Osteoblast (primary cell): Measurements from ENCODE around the gene NR2F6. TPM values are rescaled to one million over a fixed set of nuclear protein-coding genes. Genes with fewer than 3 reads are reported as not detected.
A peak's percentile ranks its signal among the peaks of the same experiment; 100 is the strongest.

Experiments
- DNase-seq: peaks from one replicate; pipeline ENCODE4 v3.0.0; 2011; ENCODE audit warnings: low spot score, mixed read lengths; ENCODE audit not compliant: insufficient read length; ENCODE audit errors: missing footprints
- H2AFZ ChIP-seq: 2 replicates; pipeline ENCODE4 v1.6.0; 2011; ENCODE audit warnings: mild to moderate bottlenecking, low read length
- H3K27ac ChIP-seq: 2 replicates; pipeline ENCODE4 v1.5.1; 2011; ENCODE audit warnings: mild to moderate bottlenecking, low read depth, low read length, moderate library complexity
- H3K27me3 ChIP-seq: 2 replicates; pipeline ENCODE4 v1.6.0; 2012; ENCODE audit warnings: mild to moderate bottlenecking, control low read depth, inconsistent platforms, low read length, moderate library complexity; ENCODE audit not compliant: insufficient read depth
- H3K36me3 ChIP-seq: 2 replicates; pipeline ENCODE4 v1.5.1; 2011; ENCODE audit warnings: mild to moderate bottlenecking, low read length, control low read depth, moderate library complexity; ENCODE audit not compliant: insufficient read depth
- H3K4me1 ChIP-seq: 2 replicates; pipeline ENCODE4 v1.5.1; 2011; ENCODE audit warnings: mild to moderate bottlenecking, low read length, control low read depth, moderate library complexity; ENCODE audit not compliant: insufficient read depth
- H3K4me2 ChIP-seq: 2 replicates; pipeline ENCODE4 v1.6.0; 2011; ENCODE audit warnings: mild to moderate bottlenecking, low read length; ENCODE audit not compliant: insufficient read depth
- H3K4me3 ChIP-seq: fragments of 200-600 bp; sonication (generic); 3 replicates; pipeline ENCODE4 v1.5.1; 2012; ENCODE audit warnings: mild to moderate bottlenecking, low read length, inconsistent platforms; ENCODE audit not compliant: insufficient read depth
- H3K79me2 ChIP-seq: 2 replicates; pipeline ENCODE4 v1.6.0; 2012; ENCODE audit warnings: mild to moderate bottlenecking, low read length, control low read depth, inconsistent platforms; ENCODE audit not compliant: insufficient read depth
- H3K9me3 ChIP-seq: 2 replicates; pipeline ENCODE4 v1.5.1; 2011; ENCODE audit warnings: low read depth, low read length, control low read depth
- H4K20me1 ChIP-seq: 2 replicates; pipeline ENCODE4 v1.6.0; 2012; ENCODE audit warnings: mild to moderate bottlenecking, low read length, control low read depth; ENCODE audit not compliant: insufficient read depth
- total RNA-seq: library from RNA; depleted of rRNA; stranded (reverse); fragments of >200 nt; gene quantifications from 2 replicates; pipeline ENCODE4 v1.2.3, GENCODE V29; 2012
- TF ChIP-seq, protein P1 (sequence below): IDR thresholded peaks from 2 replicates; pipeline ENCODE4 v1.5.1; 2011; ENCODE audit warnings: mild to moderate bottlenecking, low read depth, low read length, moderate library complexity; ENCODE audit errors: extremely low read depth

The NR2F6 gene
- total RNA-seq, 1 donor, result 32.2 TPM

DNA sequence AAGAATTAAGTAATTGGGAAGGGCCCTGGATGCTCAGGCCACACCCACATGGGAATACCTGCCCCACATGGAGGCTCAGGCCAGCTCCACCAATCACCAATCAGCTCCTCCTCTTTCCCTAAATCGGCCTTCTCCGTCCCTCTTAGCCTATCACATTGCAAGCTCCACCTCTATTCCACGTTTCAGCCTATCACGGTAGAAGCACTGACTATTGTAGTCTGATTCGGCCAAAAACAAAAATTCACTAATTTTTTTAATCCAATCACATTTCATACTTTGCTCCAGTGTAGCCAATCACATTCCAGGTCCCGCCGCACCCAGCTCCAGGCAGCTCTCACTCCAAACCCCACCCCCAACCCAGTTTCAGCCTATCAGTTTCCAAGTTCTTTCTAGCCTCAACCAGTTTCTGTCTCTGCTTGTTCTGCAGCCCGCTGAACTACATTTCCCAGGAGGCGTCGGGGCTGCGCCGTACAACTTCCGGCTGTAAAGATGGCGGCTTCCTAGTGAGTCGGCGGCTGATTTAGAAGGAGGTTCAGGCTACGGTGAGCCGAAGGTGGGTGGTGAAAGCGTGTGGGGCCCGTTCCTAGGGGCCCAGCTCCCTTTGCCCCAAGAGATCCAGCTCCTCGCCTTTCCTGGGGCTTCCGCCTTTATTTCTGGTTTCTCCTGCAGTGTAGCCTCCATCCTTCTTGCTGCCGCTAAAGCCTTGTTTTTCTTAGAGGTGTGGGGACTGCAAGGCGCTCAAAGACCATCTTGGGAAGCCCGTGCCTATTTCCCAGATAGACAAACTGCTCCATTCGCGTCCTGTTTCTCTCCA is 21.5 kb upstream of the NR2F6 start, which contains the start of gene BABAM1:
Gene BABAM1 (plus strand): TSS at position 469 of the 814 bp plus-strand sequence. CDS start 1,364 bp downstream, outside the sequence.
- peak within 1 kb of the TSS; percentile 93 for H2AFZ ChIP-seq
- peaks cover 14% of the 10 kb centered on the region for H3K79me2 ChIP-seq
- no peaks in the 10 kb centered on the region for H3K27me3 ChIP-seq
- peak within 1 kb of the TSS; percentile 83 for H3K4me3 ChIP-seq
- H3K4me2 ChIP-seq, result peak within 1 kb of the TSS; percentile 84
- peaks cover 18% of the 10 kb centered on the region for H3K36me3 ChIP-seq
- TF ChIP-seq, protein P1, sequence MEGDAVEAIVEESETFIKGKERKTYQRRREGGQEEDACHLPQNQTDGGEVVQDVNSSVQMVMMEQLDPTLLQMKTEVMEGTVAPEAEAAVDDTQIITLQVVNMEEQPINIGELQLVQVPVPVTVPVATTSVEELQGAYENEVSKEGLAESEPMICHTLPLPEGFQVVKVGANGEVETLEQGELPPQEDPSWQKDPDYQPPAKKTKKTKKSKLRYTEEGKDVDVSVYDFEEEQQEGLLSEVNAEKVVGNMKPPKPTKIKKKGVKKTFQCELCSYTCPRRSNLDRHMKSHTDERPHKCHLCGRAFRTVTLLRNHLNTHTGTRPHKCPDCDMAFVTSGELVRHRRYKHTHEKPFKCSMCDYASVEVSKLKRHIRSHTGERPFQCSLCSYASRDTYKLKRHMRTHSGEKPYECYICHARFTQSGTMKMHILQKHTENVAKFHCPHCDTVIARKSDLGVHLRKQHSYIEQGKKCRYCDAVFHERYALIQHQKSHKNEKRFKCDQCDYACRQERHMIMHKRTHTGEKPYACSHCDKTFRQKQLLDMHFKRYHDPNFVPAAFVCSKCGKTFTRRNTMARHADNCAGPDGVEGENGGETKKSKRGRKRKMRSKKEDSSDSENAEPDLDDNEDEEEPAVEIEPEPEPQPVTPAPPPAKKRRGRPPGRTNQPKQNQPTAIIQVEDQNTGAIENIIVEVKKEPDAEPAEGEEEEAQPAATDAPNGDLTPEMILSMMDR, result no peak
- peaks cover 8% of the 10 kb centered on the region for H3K4me1 ChIP-seq
- peak; percentile 100 for DNase-seq
- no peaks in the 10 kb centered on the region for H4K20me1 ChIP-seq
- peak within 1 kb of the TSS; percentile 70 for H3K27ac ChIP-seq
- no peaks in the 10 kb centered on the region for H3K9me3 ChIP-seq

DNA sequence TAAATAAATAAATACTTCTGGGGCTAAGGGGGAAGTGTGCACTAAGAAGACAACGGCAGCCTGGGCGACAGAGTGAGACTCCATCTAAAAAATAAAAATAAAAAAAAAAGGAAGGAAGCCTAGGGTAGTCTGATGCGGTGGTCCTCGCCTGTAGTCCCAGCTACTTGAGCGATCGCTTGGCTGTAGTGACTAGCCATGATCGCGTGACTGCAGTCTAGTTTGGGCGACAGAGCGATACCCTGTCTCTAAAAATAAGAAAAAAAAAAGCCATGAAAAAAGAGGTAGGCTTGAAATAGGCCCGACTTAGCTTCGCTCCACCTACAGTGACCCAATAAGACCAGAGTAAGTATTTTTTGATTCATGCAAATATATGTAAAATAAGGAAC is 20.9 kb upstream of the NR2F6 start:
- Histone ChIP-seq H3K9me3 (no peaks in the 10 kb centered on the region), H3K4me2 (no peak overlapping the region), H3K4me3 (no peak overlapping the region), H3K27ac (no peak overlapping the region), H4K20me1 (no peaks in the 10 kb centered on the region), H2AFZ (peak overlapping the region; percentile 5), H3K36me3 (peaks cover 16% of the 10 kb centered on the region), H3K27me3 (no peaks in the 10 kb centered on the region), H3K4me1 (peaks cover 8% of the 10 kb centered on the region), H3K79me2 (peaks cover 14% of the 10 kb centered on the region)
- DNase-seq, result no peak
- TF ChIP-seq, protein P1, result no peak

DNA sequence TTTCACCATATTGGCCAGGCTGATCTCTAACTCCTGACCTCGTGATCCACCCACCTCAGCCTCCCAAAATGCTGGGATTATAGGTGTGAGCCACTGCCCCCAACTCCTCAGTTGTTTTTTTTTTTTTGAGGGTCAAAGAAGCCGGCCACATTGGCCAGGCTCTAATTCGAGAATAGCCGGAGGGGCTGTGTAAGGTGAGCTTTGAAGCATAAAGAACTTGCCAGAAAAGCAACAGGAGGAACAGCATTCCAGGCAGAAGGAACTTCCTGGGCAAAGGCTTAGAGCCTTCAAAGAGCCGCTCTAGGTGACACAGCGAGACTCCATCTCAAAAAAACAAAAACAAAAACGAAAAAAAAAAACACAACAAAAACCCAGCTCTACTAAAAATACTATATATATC is 20.3 kb upstream of the NR2F6 start:
- Histone ChIP-seq H3K27ac (no peak overlapping the region), H4K20me1 (no peaks in the 10 kb centered on the region), H3K4me3 (no peak overlapping the region), H3K4me2 (no peak overlapping the region), H3K36me3 (peaks cover 11% of the 10 kb centered on the region), H3K9me3 (no peaks in the 10 kb centered on the region), H3K79me2 (peaks cover 14% of the 10 kb centered on the region), H2AFZ (no peak overlapping the region), H3K27me3 (no peaks in the 10 kb centered on the region), H3K4me1 (peaks cover 8% of the 10 kb centered on the region)
- peak; percentile 1 for DNase-seq
- TF ChIP-seq, protein P1, result no peak

DNA sequence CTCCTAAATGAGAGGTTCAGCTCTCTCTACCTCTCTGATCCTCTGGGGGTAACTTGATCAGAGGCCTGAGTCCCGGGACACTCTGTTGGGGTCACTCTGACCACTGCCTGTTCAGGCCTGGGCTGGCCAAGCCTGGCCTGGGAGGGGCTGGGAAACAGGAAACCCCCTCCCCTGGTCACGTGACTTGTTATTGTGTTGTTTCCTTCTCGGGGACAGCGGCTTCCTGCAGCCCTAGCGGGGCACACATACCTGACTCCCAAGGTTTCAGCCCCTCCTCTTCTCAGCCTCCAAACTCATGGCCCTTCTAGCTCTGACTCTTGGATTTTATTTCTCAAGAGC is 18.9 kb upstream of the NR2F6 start, which contains the start of gene USHBP1:
Gene USHBP1 (minus strand): TSS at position 105 of the 339 bp plus-strand sequence. CDS start 446 bp downstream, outside the sequence.
- H4K20me1 ChIP-seq, result no peaks in the 10 kb centered on the region
- no peak within 1 kb of the TSS for H3K4me2 ChIP-seq
- H3K4me1 ChIP-seq, result peaks cover 8% of the 10 kb centered on the region
- TF ChIP-seq, protein P1, result no peak
- peak; percentile 51 for DNase-seq
- H3K4me3 ChIP-seq, result no peak within 1 kb of the TSS
- H3K9me3 ChIP-seq, result peaks cover 4% of the 10 kb centered on the region
- no peaks in the 10 kb centered on the region for H3K27me3 ChIP-seq
- H3K36me3 ChIP-seq, result peaks cover 9% of the 10 kb centered on the region
- H3K79me2 ChIP-seq, result peaks cover 14% of the 10 kb centered on the region
- H3K27ac ChIP-seq, result no peak within 1 kb of the TSS
- H2AFZ ChIP-seq, result no peak within 1 kb of the TSS
